ENCODE measurements around the gene FAM241A.

DNA sequence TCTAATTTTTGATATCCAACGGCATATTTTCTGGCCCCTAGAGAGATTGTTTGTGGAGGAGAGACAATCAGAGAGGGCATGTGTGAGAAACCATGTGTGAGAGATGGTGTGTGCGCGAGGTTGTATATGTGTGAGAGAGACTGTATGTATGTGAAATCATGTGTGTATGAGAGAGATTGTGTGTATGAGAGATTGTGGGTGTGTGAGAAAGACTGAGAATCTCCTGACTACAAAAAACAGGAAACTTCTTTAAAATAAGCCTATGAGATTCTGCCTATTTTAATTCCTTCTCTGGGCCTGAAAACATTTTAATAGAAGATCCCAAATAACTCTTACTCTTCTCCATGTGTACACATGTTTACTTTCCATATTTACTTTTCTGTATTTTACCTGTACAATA is 1.5 kb upstream of the FAM241A start:
- TF ChIP-seq, protein P1, sequence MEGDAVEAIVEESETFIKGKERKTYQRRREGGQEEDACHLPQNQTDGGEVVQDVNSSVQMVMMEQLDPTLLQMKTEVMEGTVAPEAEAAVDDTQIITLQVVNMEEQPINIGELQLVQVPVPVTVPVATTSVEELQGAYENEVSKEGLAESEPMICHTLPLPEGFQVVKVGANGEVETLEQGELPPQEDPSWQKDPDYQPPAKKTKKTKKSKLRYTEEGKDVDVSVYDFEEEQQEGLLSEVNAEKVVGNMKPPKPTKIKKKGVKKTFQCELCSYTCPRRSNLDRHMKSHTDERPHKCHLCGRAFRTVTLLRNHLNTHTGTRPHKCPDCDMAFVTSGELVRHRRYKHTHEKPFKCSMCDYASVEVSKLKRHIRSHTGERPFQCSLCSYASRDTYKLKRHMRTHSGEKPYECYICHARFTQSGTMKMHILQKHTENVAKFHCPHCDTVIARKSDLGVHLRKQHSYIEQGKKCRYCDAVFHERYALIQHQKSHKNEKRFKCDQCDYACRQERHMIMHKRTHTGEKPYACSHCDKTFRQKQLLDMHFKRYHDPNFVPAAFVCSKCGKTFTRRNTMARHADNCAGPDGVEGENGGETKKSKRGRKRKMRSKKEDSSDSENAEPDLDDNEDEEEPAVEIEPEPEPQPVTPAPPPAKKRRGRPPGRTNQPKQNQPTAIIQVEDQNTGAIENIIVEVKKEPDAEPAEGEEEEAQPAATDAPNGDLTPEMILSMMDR (IDR thresholded peaks at IDR 0.05; ENCODE audit: extremely low read depth in 1 of 2, insufficient read depth in 1 of 2, low read depth in 1 of 2, low read length in 2 of 2) = no peak
- no peak for TF ChIP-seq GATA2 (IDR thresholded peaks at IDR 0.05; ENCODE audit: insufficient read depth, insufficient read length, low read depth, low read length)
- TF ChIP-seq FOS (IDR thresholded peaks at IDR 0.05; ENCODE audit: borderline replicate concordance, insufficient read depth, low read length) = no peak
- TF ChIP-seq EZH2 (IDR thresholded peaks at IDR 0.05; ENCODE audit: borderline replicate concordance, low read depth, low read length, severe bottlenecking) = no peak
- TF ChIP-seq, protein P2, sequence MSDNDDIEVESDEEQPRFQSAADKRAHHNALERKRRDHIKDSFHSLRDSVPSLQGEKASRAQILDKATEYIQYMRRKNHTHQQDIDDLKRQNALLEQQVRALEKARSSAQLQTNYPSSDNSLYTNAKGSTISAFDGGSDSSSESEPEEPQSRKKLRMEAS (IDR thresholded peaks at IDR 0.05; ENCODE audit: insufficient read depth, insufficient read length) = no peak
- no peak for TF ChIP-seq MYC (IDR thresholded peaks at IDR 0.05; ENCODE audit: low read depth, low read length)

Data from endothelial cell of umbilical vein (primary cell).